ENCODE measurements around the gene HOXA3.
A peak's percentile ranks its signal among the peaks of the same experiment; 100 is the strongest.

HOXA3 gene

GRCh38 chr7:27133409-27134231 lies 18.8 kb downstream of the HOXA3 start:
- no peak for TF ChIP-seq CTCF (IDR thresholded peaks at IDR 0.05; ENCODE audit: low read depth, low read length)
- no peak for DNase-seq
- H3K27ac ChIP-seq, result no peak overlapping the region

DNA sequence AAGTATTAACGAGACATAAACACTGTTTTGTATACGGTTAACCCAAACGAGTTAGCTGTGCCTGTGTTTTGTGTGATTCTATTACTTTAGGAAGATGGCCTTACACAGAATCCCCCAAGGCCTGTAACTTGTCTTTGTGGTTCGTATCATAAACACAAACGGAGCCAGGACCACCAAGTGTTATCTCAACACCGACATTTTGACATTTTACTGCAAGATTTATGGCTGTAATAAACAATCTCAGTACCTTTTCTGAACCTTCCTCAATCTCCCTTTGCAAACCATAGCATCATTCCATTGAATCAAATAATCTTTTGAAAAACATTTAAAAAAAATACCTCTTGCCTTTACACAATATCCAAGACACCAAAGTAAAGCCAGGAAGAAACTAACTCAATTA lies 19.4 kb downstream of the HOXA3 start:
- peaks cover 46% of the 10 kb centered on the region for H3K27me3 ChIP-seq (ENCODE audit: insufficient read depth, low read depth, severe bottlenecking)
- no peak for TF ChIP-seq CTCF (IDR thresholded peaks at IDR 0.05; ENCODE audit: low read depth, low read length)
- H3K4me3 ChIP-seq (ENCODE audit: low read depth, low read length), result no peak overlapping the region
- no peak overlapping the region for H3K27ac ChIP-seq
- H3K9me3 ChIP-seq (ENCODE audit: severe bottlenecking), result no peaks in the 10 kb centered on the region
- H3K36me3 ChIP-seq, result no peaks in the 10 kb centered on the region
- DNase-seq, result no peak

More at GRCh38 chr7:27133409-27134231, 18.8 kb downstream of the HOXA3 start:
- no peak overlapping the region for H3K4me3 ChIP-seq (ENCODE audit: low read depth, low read length)
- peaks cover 46% of the 10 kb centered on the region for H3K27me3 ChIP-seq (ENCODE audit: insufficient read depth, low read depth, severe bottlenecking)
- H3K36me3 ChIP-seq, result no peaks in the 10 kb centered on the region
- H3K9me3 ChIP-seq (ENCODE audit: severe bottlenecking), result no peaks in the 10 kb centered on the region

DNA sequence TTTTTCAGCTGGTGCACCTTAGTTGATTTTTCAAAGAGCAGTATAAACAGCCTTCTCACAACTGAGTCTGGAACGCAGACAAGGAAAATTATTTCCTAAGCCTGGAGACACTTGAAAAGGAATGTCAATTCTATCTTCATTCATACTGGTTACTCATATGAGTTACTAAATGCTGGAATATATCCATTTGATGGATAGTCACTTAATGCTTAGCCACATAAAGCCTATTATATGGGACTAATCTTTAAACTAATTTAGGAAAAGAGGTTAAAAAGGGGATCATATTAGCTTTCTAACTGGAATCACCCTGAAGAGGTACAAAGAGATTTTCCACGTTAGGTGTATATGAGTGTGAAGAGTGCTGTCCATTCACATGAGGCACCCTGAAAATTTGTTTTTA lies 20.2 kb downstream of the HOXA3 start:
- peaks cover 47% of the 10 kb centered on the region for H3K27me3 ChIP-seq (ENCODE audit: insufficient read depth, low read depth, severe bottlenecking)
- no peaks in the 10 kb centered on the region for H3K9me3 ChIP-seq (ENCODE audit: severe bottlenecking)
- H3K36me3 ChIP-seq, result no peaks in the 10 kb centered on the region
- no peak overlapping the region for H3K27ac ChIP-seq
- TF ChIP-seq CTCF (IDR thresholded peaks at IDR 0.05; ENCODE audit: low read depth, low read length), result no peak
- no peak for DNase-seq
- no peak overlapping the region for H3K4me3 ChIP-seq (ENCODE audit: low read depth, low read length)

DNA sequence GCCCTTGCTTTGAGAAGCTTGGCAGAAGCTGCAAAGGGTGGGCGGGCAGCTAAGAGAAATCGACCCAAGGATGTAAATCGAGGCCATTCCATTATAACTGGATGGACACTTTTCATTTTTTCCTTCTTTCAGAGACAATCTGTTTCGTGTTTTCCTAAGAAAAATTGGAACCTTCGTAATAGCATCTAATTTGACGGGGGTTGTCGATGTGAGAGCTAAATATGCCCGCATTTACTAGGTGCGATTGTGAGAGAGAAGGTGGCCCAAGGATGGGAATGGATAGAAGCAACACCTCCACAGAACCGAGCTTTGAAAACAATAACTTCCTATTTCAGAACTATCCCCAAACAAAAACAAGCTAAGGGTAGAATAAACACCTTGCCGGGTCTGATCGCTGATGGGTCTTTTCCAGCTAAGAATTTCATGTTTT lies 21.0 kb downstream of the HOXA3 start:
- peaks cover 43% of the 10 kb centered on the region for H3K27me3 ChIP-seq (ENCODE audit: insufficient read depth, low read depth, severe bottlenecking)
- no peak for DNase-seq
- TF ChIP-seq CTCF (IDR thresholded peaks at IDR 0.05; ENCODE audit: low read depth, low read length), result no peak
- H3K4me3 ChIP-seq (ENCODE audit: low read depth, low read length), result peak overlapping the region; percentile 46
- H3K27ac ChIP-seq, result peak overlapping the region; percentile 67
- no peaks in the 10 kb centered on the region for H3K9me3 ChIP-seq (ENCODE audit: severe bottlenecking)
- H3K36me3 ChIP-seq, result no peaks in the 10 kb centered on the region

- DNase-seq, result peak; percentile 91
- Histone ChIP-seq H3K4me3 (ENCODE audit: low read depth, low read length) (peak within 1 kb of the TSS; percentile 46), H3K36me3 (no peaks in the 10 kb centered on the region), H3K27me3 (ENCODE audit: insufficient read depth, low read depth, severe bottlenecking) (peaks cover 40% of the 10 kb centered on the region), H3K27ac (peak within 1 kb of the TSS; percentile 82), H3K9me3 (ENCODE audit: severe bottlenecking) (no peaks in the 10 kb centered on the region)
- TF ChIP-seq CTCF (IDR thresholded peaks at IDR 0.05; ENCODE audit: low read depth, low read length), result no peak
Observed at GRCh38 chr7:27130540-27131389, 21.6 kb downstream of the HOXA3 start, which contains the start of gene HOXA4. Gene HOXA4 (minus strand): TSS chr7:27130757. CDS start chr7:27130733, 24 bp downstream.

All from WERI-Rb-1 (cell line).